CD4-positive, alpha-beta T cell treated with Interleukin-15 for 4 hours (primary cell): Measurements from ENCODE around the gene TMEM38B.
"Not testable (repeated sequence)": the region's sequence is repeated elsewhere in the genome, so short reads cannot be mapped to it uniquely, and the experiment has no call there.

Source experiments
- DNase-seq: peaks from one replicate; pipeline ENCODE4 v3.0.0-alpha.2; 2020; ENCODE audit warnings: low spot score

Gene TMEM38B

GRCh38 chr9:105722099-105722498 lies 27.8 kb downstream of the TMEM38B start:
- DNase-seq: no peak

- no peak for DNase-seq
Observed at GRCh38 chr9:105725370-105725769, 31.0 kb downstream of the TMEM38B start.

GRCh38 chr9:105728230-105728629 lies 33.9 kb downstream of the TMEM38B start:
- DNase-seq: not testable (repeated sequence)

GRCh38 chr9:105731420-105731819 lies 37.1 kb downstream of the TMEM38B start:
- DNase-seq: not testable (repeated sequence)

- no peak for DNase-seq
Observed at GRCh38 chr9:105735366-105735765, 41.0 kb downstream of the TMEM38B start.

GRCh38 chr9:105737205-105737604 lies 42.9 kb downstream of the TMEM38B start:
- no peak for DNase-seq

GRCh38 chr9:105742088-105742487 lies 47.7 kb downstream of the TMEM38B start:
- DNase-seq: no peak

- DNase-seq: not testable (repeated sequence)
Observed at GRCh38 chr9:105747325-105747724, 53.0 kb downstream of the TMEM38B start.

- DNase-seq: no peak
Observed at GRCh38 chr9:105751761-105752160, 57.4 kb downstream of the TMEM38B start.

- no peak for DNase-seq
Observed at GRCh38 chr9:105757496-105758251, 63.3 kb downstream of the TMEM38B start.

- no peak for DNase-seq
Observed at GRCh38 chr9:105760053-105760452, 65.7 kb downstream of the TMEM38B start.

- not testable (repeated sequence) for DNase-seq
Observed at GRCh38 chr9:105782561-105783494, 88.5 kb downstream of the TMEM38B start.

GRCh38 chr9:105783495-105783872 lies 89.1 kb downstream of the TMEM38B start:
- DNase-seq: not testable (repeated sequence)

GRCh38 chr9:105786796-105787195 lies 92.5 kb downstream of the TMEM38B start:
- DNase-seq: not testable (repeated sequence)

GRCh38 chr9:105816202-105816744 lies 121.9 kb downstream of the TMEM38B start:
- no peak for DNase-seq

- DNase-seq: no peak
Observed at GRCh38 chr9:105816981-105817380, 122.6 kb downstream of the TMEM38B start.

- DNase-seq: no peak
Observed at GRCh38 chr9:105818903-105819302, 124.6 kb downstream of the TMEM38B start.

- no peak for DNase-seq
Observed at GRCh38 chr9:105822814-105823213, 128.5 kb downstream of the TMEM38B start.
